GM12878 (cell line): Measurements from ENCODE around the gene ZNF688.

Source experiments
- ATF3 ChIP-seq: IDR thresholded peaks from 2 replicates; pipeline ENCODE4 v1.6.1; 2011; ENCODE audit warnings: low read depth, mild to moderate bottlenecking, low read length, moderate library complexity, borderline replicate concordance; ENCODE audit errors: extremely low read depth
- CBFB ChIP-seq: IDR thresholded peaks from 2 replicates; pipeline ENCODE4 v1.6.1; 2016; ENCODE audit warnings: antibody characterized with exemption, low read depth
- CEBPZ ChIP-seq: fragments of 150-350 bp; IDR thresholded peaks from 2 replicates; pipeline ENCODE4 v1.6.1; 2016; ENCODE audit warnings: low read depth, low read length
- CTCF ChIP-seq, 3 experiments: IDR thresholded peaks in 2 of 3; conservative IDR thresholded peaks in 1 of 3; 2 replicates each; pipeline ENCODE4 v1.5.1; 2011; ENCODE audit warnings: low read depth in 3 of 3, low read length in 3 of 3, mild to moderate bottlenecking in 3 of 3, control low read depth in 2 of 3, moderate library complexity in 2 of 3, inconsistent platforms in 1 of 3, mixed read lengths in 1 of 3; ENCODE audit not compliant: control insufficient read depth in 2 of 3, insufficient read depth in 1 of 3; ENCODE audit errors: extremely low read depth in 1 of 3
- E2F8 ChIP-seq: fragments of 450-650 bp; IDR thresholded peaks from 2 replicates; pipeline ENCODE4 v1.6.1; 2018; ENCODE audit warnings: mild to moderate bottlenecking, low read depth, moderate library complexity; ENCODE audit not compliant: partially characterized antibody
- HDAC2 ChIP-seq: fragments of 200-600 bp; sonication (generic); IDR thresholded peaks from 2 replicates; pipeline ENCODE4 v1.6.1; 2017
- NR2C2 ChIP-seq: IDR thresholded peaks from 2 replicates; pipeline ENCODE4 v1.6.1; 2011; ENCODE audit warnings: borderline replicate concordance, low read depth; ENCODE audit not compliant: control insufficient read depth, insufficient read length
- NRF1 ChIP-seq: conservative IDR thresholded peaks from 2 replicates; pipeline ENCODE4 v1.6.1; 2011; ENCODE audit warnings: mild to moderate bottlenecking, low read depth, low read length, improper control_type of control experiment
- POLR2A ChIP-seq: IDR thresholded peaks from 2 replicates; pipeline ENCODE4 v1.6.1; 2011; ENCODE audit warnings: low read depth, mild to moderate bottlenecking, low read length
- POLR2AphosphoS5 ChIP-seq: IDR thresholded peaks from 2 replicates; pipeline ENCODE4 v1.6.1; 2011; ENCODE audit warnings: mild to moderate bottlenecking, low read length, inconsistent platforms
- REST ChIP-seq: IDR thresholded peaks from 2 replicates; pipeline ENCODE4 v1.6.1; 2012; ENCODE audit warnings: mild to moderate bottlenecking, low read depth, low read length
- SMAD5 ChIP-seq: IDR thresholded peaks from 2 replicates; pipeline ENCODE4 v1.6.1; 2016; ENCODE audit warnings: antibody characterized with exemption, low read depth
- SUZ12 ChIP-seq: fragments of 200-600 bp; sonication (generic); IDR thresholded peaks from one replicate; pipeline ENCODE4 v1.6.1; 2018; ENCODE audit warnings: antibody characterized with exemption, mild to moderate bottlenecking; ENCODE audit not compliant: unreplicated experiment
- TCF12 ChIP-seq: IDR thresholded peaks from 2 replicates; pipeline ENCODE4 v1.6.1; 2011; ENCODE audit warnings: low read depth, mild to moderate bottlenecking, low read length

- TF ChIP-seq SMAD5 (no peak), CBFB (no peak), CTCF (IDR thresholded peaks at IDR 0.05 in 2 of 3, conservative IDR thresholded peaks at IDR 0.05 in 1 of 3; ENCODE audit: control insufficient read depth in 2 of 3, extremely low read depth in 1 of 3, insufficient read depth in 1 of 3, low read depth in 3 of 3, low read length in 3 of 3) (peak; percentile 72 to 75 (median 74)), SUZ12 (no peak), NRF1 (no peak), POLR2A (no peak), ATF3 (no peak), TCF12 (no peak), NR2C2 (no peak), HDAC2 (no peak), CEBPZ (no peak), REST (no peak), POLR2AphosphoS5 (no peak), E2F8 (no peak)
Observed at GRCh38 chr16:30615358-30616091, 44.0 kb upstream of the ZNF688 start.
